H9 (cell line): ENCODE results near the gene LIMS1. TPM values are rescaled to one million over a fixed set of nuclear protein-coding genes. Genes with fewer than 3 reads are reported as not detected.

ENCODE experiments used
- DNase-seq: peaks from one replicate; pipeline ENCODE4 v3.0.0-alpha.2; 2017
- H2AFZ ChIP-seq: one replicate; pipeline ENCODE4 v1.6.1; 2013; ENCODE audit warnings: mild to moderate bottlenecking, low read length, control low read depth, moderate library complexity
- H2AK5ac ChIP-seq: 2 replicates; pipeline ENCODE4 v1.6.1; 2013; ENCODE audit warnings: low read length, control low read depth, mixed read lengths; ENCODE audit not compliant: insufficient read length
- H2BK120ac ChIP-seq: one replicate; pipeline ENCODE4 v1.6.1; 2013; ENCODE audit warnings: low read depth, mild to moderate bottlenecking, low read length, control low read depth, inconsistent platforms; ENCODE audit not compliant: poor library complexity, severe bottlenecking
- H2BK12ac ChIP-seq: 2 replicates; pipeline ENCODE4 v1.6.1; 2013; ENCODE audit warnings: low read length, control low read depth, mixed read lengths, low read depth; ENCODE audit not compliant: insufficient read length
- H2BK15ac ChIP-seq: 2 replicates; pipeline ENCODE4 v1.6.1; 2013; ENCODE audit warnings: low read depth, low read length, control low read depth
- H2BK20ac ChIP-seq: one replicate; pipeline ENCODE4 v1.6.1; 2013; ENCODE audit warnings: low read depth, mild to moderate bottlenecking, low read length, control low read depth, inconsistent platforms; ENCODE audit not compliant: poor library complexity, severe bottlenecking
- H2BK5ac ChIP-seq: 2 replicates; pipeline ENCODE4 v1.6.1; 2013; ENCODE audit warnings: low read length, control low read depth, mixed read lengths; ENCODE audit not compliant: insufficient read length
- H3K14ac ChIP-seq: 2 replicates; pipeline ENCODE4 v1.6.1; 2013; ENCODE audit warnings: low read length, control low read depth; ENCODE audit not compliant: insufficient read depth
- H3K18ac ChIP-seq: 2 replicates; pipeline ENCODE4 v1.6.1; 2013; ENCODE audit warnings: low read depth, mild to moderate bottlenecking, mixed read lengths, low read length, control low read depth; ENCODE audit not compliant: insufficient read length
- H3K23ac ChIP-seq: 2 replicates; pipeline ENCODE4 v1.6.1; 2013; ENCODE audit warnings: low read length, control low read depth, mixed read lengths, low read depth; ENCODE audit not compliant: insufficient read length
- H3K23me2 ChIP-seq: 2 replicates; pipeline ENCODE4 v1.6.1; 2013; ENCODE audit warnings: low read depth, mild to moderate bottlenecking, mixed read lengths, low read length, control low read depth; ENCODE audit not compliant: insufficient read length, poor library complexity, severe bottlenecking
- H3K27ac ChIP-seq: 2 replicates; pipeline ENCODE4 v1.5.1; 2013; ENCODE audit warnings: low read length, control low read depth, mixed read lengths, low read depth; ENCODE audit not compliant: insufficient read length
- H3K27me3 ChIP-seq: 2 replicates; pipeline ENCODE4 v1.6.1; 2013; ENCODE audit warnings: low read length, control low read depth, inconsistent platforms; ENCODE audit not compliant: insufficient read depth
- H3K4ac ChIP-seq: 2 replicates; pipeline ENCODE4 v1.6.1; 2013; ENCODE audit warnings: low read depth, mild to moderate bottlenecking, control low read depth, inconsistent platforms, low read length, moderate library complexity
- H3K4me1 ChIP-seq: 2 replicates; pipeline ENCODE4 v1.6.1; 2013; ENCODE audit warnings: low read length, control low read depth, inconsistent platforms; ENCODE audit not compliant: insufficient read depth
- H3K4me2 ChIP-seq: 2 replicates; pipeline ENCODE4 v1.6.1; 2013; ENCODE audit warnings: low read length, control low read depth, mixed read lengths; ENCODE audit not compliant: insufficient read length, insufficient read depth
- H3K56ac ChIP-seq: 2 replicates; pipeline ENCODE4 v1.6.1; 2013; ENCODE audit warnings: low read depth, mild to moderate bottlenecking, mixed read lengths, low read length, control low read depth; ENCODE audit not compliant: insufficient read length
- H3K79me1 ChIP-seq: 2 replicates; pipeline ENCODE4 v1.6.1; 2013; ENCODE audit warnings: low read depth, mild to moderate bottlenecking, moderate library complexity, low read length, control low read depth, inconsistent platforms; ENCODE audit not compliant: insufficient read depth, poor library complexity, severe bottlenecking
- H3K79me2 ChIP-seq: 2 replicates; pipeline ENCODE4 v1.6.1; 2013; ENCODE audit warnings: low read length, control low read depth, inconsistent platforms; ENCODE audit not compliant: insufficient read depth
- H3K9ac ChIP-seq: 2 replicates; pipeline ENCODE4 v1.6.1; 2013; ENCODE audit warnings: low read length, control low read depth, mixed read lengths; ENCODE audit not compliant: insufficient read length; ENCODE audit errors: extremely low read depth
- H3K9me3 ChIP-seq: one replicate; pipeline ENCODE4 v1.6.1; 2013; ENCODE audit warnings: low read depth, low read length, inconsistent platforms; ENCODE audit not compliant: control insufficient read depth
- H3T11ph ChIP-seq: one replicate; pipeline ENCODE4 v1.6.1; 2013; ENCODE audit warnings: mild to moderate bottlenecking, low read length, control low read depth, inconsistent platforms
- H4K20me1 ChIP-seq: one replicate; pipeline ENCODE4 v1.6.1; 2013; ENCODE audit not compliant: control insufficient read depth, insufficient read length, insufficient read depth
- H4K5ac ChIP-seq: 2 replicates; pipeline ENCODE4 v1.6.1; 2013; ENCODE audit warnings: low read depth, mild to moderate bottlenecking, mixed read lengths, low read length, control low read depth; ENCODE audit not compliant: insufficient read length
- H4K8ac ChIP-seq: replicated peaks from 2 replicates; pipeline ENCODE4 v1.6.1; 2013; ENCODE audit warnings: low read length, control low read depth, mixed read lengths, low read depth; ENCODE audit not compliant: insufficient read length
- H4K91ac ChIP-seq: 2 replicates; pipeline ENCODE4 v1.6.1; 2013; ENCODE audit warnings: low read depth, mild to moderate bottlenecking, moderate library complexity, mixed read lengths, low read length, control low read depth; ENCODE audit not compliant: insufficient read length
- H3K27ac Mint-ChIP-seq, 3 experiments: 2 replicates in 2 of 3; 3 replicates in 1 of 3; pipeline ENCODE4 v1.8.0; 2020 to 2021; ENCODE audit warnings: mixed read lengths in 3 of 3, mild to moderate bottlenecking in 1 of 3, moderate library complexity in 1 of 3
- H3K27me3 Mint-ChIP-seq: 2 replicates; pipeline ENCODE4 v1.8.0; 2021; ENCODE audit warnings: low read depth, mild to moderate bottlenecking, moderate library complexity, mixed read lengths
- H3K36me3 Mint-ChIP-seq, 3 experiments: 2 replicates in 2 of 3; 3 replicates in 1 of 3; pipeline ENCODE4 v1.8.0; 2020 to 2021; ENCODE audit warnings: low read depth in 3 of 3, mixed read lengths in 3 of 3; ENCODE audit not compliant: insufficient read depth in 1 of 3
- H3K4me1 Mint-ChIP-seq, 2 experiments: 2 replicates each; pipeline ENCODE4 v1.8.0; 2020; ENCODE audit warnings: mixed read lengths in 2 of 2
- H3K4me3 Mint-ChIP-seq, 2 experiments: 2 replicates in 1 of 2; 3 replicates in 1 of 2; pipeline ENCODE4 v1.8.0; 2020 to 2021; ENCODE audit warnings: mild to moderate bottlenecking in 2 of 2, mixed read lengths in 2 of 2, moderate library complexity in 1 of 2
- H3K9me3 Mint-ChIP-seq, 2 experiments: 2 replicates in 1 of 2; 3 replicates in 1 of 2; pipeline ENCODE4 v1.8.0; 2020; ENCODE audit warnings: mild to moderate bottlenecking in 2 of 2, mixed read lengths in 2 of 2, moderate library complexity in 1 of 2
- CTCF ChIP-seq: fragments of 200-600 bp; sonication (generic); conservative IDR thresholded peaks from 3 replicates; pipeline ENCODE4 v1.8.0; 2021; ENCODE audit warnings: antibody characterized with exemption, mild to moderate bottlenecking
- WGBS: extraction: QIAGEN DNeasy Blood & Tissue Kit; methylation state at CpG from one replicate; pipeline ENCODE4 v1.1.7; 2013; ENCODE audit warnings: missing lambda C conversion rate, low lambda C conversion rate, mixed read lengths; ENCODE audit not compliant: insufficient read length; ENCODE audit errors: extremely low coverage; 5-methylcytosine and 5-hydroxymethylcytosine counted together
- total RNA-seq: library from RNA; stranded (reverse); gene quantifications from 2 replicates; pipeline ENCODE4 v1.2.1, GENCODE V29; 2021

The LIMS1 gene
- total RNA-seq, 1 experiment from 2014 or later: 37.7 TPM

GRCh38 chr2:108627911-108628567 lies 93.8 kb downstream of the LIMS1 start:
- Histone ChIP-seq H2AK5ac (no peak overlapping the region), H3K27ac (no peak overlapping the region), H2BK5ac (no peak overlapping the region), H4K5ac (no peak overlapping the region), H2BK120ac (no peak overlapping the region), H2BK20ac (no peak overlapping the region), H3K18ac (no peak overlapping the region), H4K20me1 (no peaks in the 10 kb centered on the region), H2BK12ac (no peak overlapping the region), H4K8ac (no peak overlapping the region), H3K4me2 (no peak overlapping the region), H3T11ph (no peak overlapping the region), H3K4me1 (peaks cover 4% of the 10 kb centered on the region; the same call in 1 of the 2 replicates), H3K14ac (no peak overlapping the region), H3K4ac (no peak overlapping the region), H3K23me2 (no peaks in the 10 kb centered on the region), H3K56ac (no peak overlapping the region), H4K91ac (no peak overlapping the region), H3K79me2 (no peaks in the 10 kb centered on the region), H3K27me3 (no peaks in the 10 kb centered on the region), H3K9me3 (no peaks in the 10 kb centered on the region), H2AFZ (no peak overlapping the region), H2BK15ac (no peak overlapping the region), H3K23ac (no peak overlapping the region), H3K9ac (no peak overlapping the region), H3K79me1 (no peaks in the 10 kb centered on the region)
- H3K4me3 Mint-ChIP-seq: no peak overlapping the region
- peaks cover 0 to 1% (median 0%) of the 10 kb centered on the region in 3 experiments; a peak in 1 of 7 replicates for H3K36me3 Mint-ChIP-seq
- WGBS: no CpG with 5 or more reads among the region's 4 CpGs
- no peak for TF ChIP-seq CTCF
- no peak overlapping the region; a peak in 2 of 7 replicates for H3K27ac Mint-ChIP-seq
- peaks cover 16 to 21% of the 10 kb centered on the region in 2 experiments for H3K4me1 Mint-ChIP-seq
- H3K9me3 Mint-ChIP-seq: no peaks in the 10 kb centered on the region
- no peak for DNase-seq
- H3K27me3 Mint-ChIP-seq: no peaks in the 10 kb centered on the region
